Liver (tissue), 9 donors: ENCODE data around the gene SERPINE2. TPM values are rescaled to one million over a fixed set of nuclear protein-coding genes. Genes with fewer than 3 reads are reported as not detected.

Experiments used
- DNase-seq: peaks from one replicate; pipeline ENCODE4 v3.0.0-alpha.2; 2017; ENCODE audit warnings: low spot score
- H3K27ac ChIP-seq, 2 donors: one replicate each; pipeline ENCODE4 v1.7.0; 2013; ENCODE audit warnings: inconsistent platforms in 2 of 2, low read length in 2 of 2, control low read depth in 1 of 2, low read depth in 1 of 2, mild to moderate bottlenecking in 1 of 2
- H3K27me3 ChIP-seq, 4 donors: one replicate each; pipeline versions ENCODE4 v1.6.1 to v1.7.0; 2013; ENCODE audit warnings: low read length in 3 of 4, inconsistent platforms in 1 of 4, mild to moderate bottlenecking in 1 of 4, moderate library complexity in 1 of 4; ENCODE audit not compliant: control insufficient read depth in 4 of 4, insufficient read depth in 4 of 4
- H3K36me3 ChIP-seq, 4 donors: one replicate each; pipeline versions ENCODE4 v1.6.1 to v1.7.0; 2013; ENCODE audit warnings: low read length in 3 of 4, mild to moderate bottlenecking in 3 of 4, low read depth in 1 of 4, moderate library complexity in 1 of 4; ENCODE audit not compliant: control insufficient read depth in 4 of 4, insufficient read depth in 3 of 4
- H3K4me1 ChIP-seq, 4 donors: one replicate each; pipeline versions ENCODE4 v1.6.1 to v1.7.0; 2013; ENCODE audit warnings: low read length in 3 of 4, mild to moderate bottlenecking in 3 of 4, moderate library complexity in 1 of 4; ENCODE audit not compliant: control insufficient read depth in 4 of 4, insufficient read depth in 4 of 4
- H3K4me3 ChIP-seq, 3 donors: one replicate each; pipeline versions ENCODE4 v1.6.1 to v1.7.0; 2013; ENCODE audit warnings: low read length in 3 of 3, control low read depth in 1 of 3, low read depth in 1 of 3, mild to moderate bottlenecking in 1 of 3
- H3K9ac ChIP-seq, 2 donors: one replicate each; pipeline ENCODE4 v1.7.0; 2013; ENCODE audit warnings: low read length in 2 of 2, mild to moderate bottlenecking in 2 of 2, moderate library complexity in 2 of 2, control low read depth in 1 of 2, low read depth in 1 of 2
- H3K9me3 ChIP-seq, 4 donors: one replicate each; pipeline versions ENCODE4 v1.6.1 to v1.7.0; 2013; ENCODE audit warnings: low read length in 3 of 4; ENCODE audit not compliant: control insufficient read depth in 4 of 4
- EGR1 ChIP-seq, 2 donors: IDR thresholded peaks; 2 replicates each; pipeline ENCODE4 v1.6.1; 2016 to 2018; ENCODE audit warnings: antibody characterized with exemption in 2 of 2, low read depth in 2 of 2
- FOXA1 ChIP-seq: IDR thresholded peaks from 2 replicates; pipeline ENCODE4 v1.6.1; 2016; ENCODE audit warnings: antibody characterized with exemption
- FOXA2 ChIP-seq: IDR thresholded peaks from 2 replicates; pipeline ENCODE4 v1.6.1; 2016; ENCODE audit warnings: antibody characterized with exemption
- GABPA ChIP-seq, 2 donors: IDR thresholded peaks in 1 of 2; conservative IDR thresholded peaks in 1 of 2; 2 replicates each; pipeline ENCODE4 v1.6.1; 2016; ENCODE audit warnings: antibody characterized with exemption in 2 of 2, mild to moderate bottlenecking in 1 of 2, moderate library complexity in 1 of 2
- HNF4A ChIP-seq, 2 donors: conservative IDR thresholded peaks; 2 replicates each; pipeline ENCODE4 v1.6.1; 2016; ENCODE audit warnings: antibody characterized with exemption in 2 of 2, mild to moderate bottlenecking in 2 of 2
- HNF4G ChIP-seq: IDR thresholded peaks from 2 replicates; pipeline ENCODE4 v1.6.1; 2016; ENCODE audit warnings: antibody characterized with exemption
- JUND ChIP-seq, 2 donors: IDR thresholded peaks; 2 replicates each; pipeline ENCODE4 v1.6.1; 2016; ENCODE audit warnings: antibody characterized with exemption in 2 of 2
- NR2F2 ChIP-seq: IDR thresholded peaks from 2 replicates; pipeline ENCODE4 v1.6.1; 2016; ENCODE audit warnings: antibody characterized with exemption
- RAD21 ChIP-seq, 2 donors: IDR thresholded peaks; 2 replicates each; pipeline ENCODE4 v1.6.1; 2016; ENCODE audit warnings: antibody characterized with exemption in 2 of 2, mild to moderate bottlenecking in 2 of 2
- RXRA ChIP-seq, 2 donors: IDR thresholded peaks; 2 replicates each; pipeline ENCODE4 v1.6.1; 2017 to 2018; ENCODE audit warnings: antibody characterized with exemption in 2 of 2, mild to moderate bottlenecking in 1 of 2
- SP1 ChIP-seq: IDR thresholded peaks from 2 replicates; pipeline ENCODE4 v1.6.1; 2018; ENCODE audit warnings: antibody characterized with exemption, mild to moderate bottlenecking
- YY1 ChIP-seq: IDR thresholded peaks from 2 replicates; pipeline ENCODE4 v1.6.1; 2016; ENCODE audit warnings: antibody characterized with exemption, mild to moderate bottlenecking
- WGBS: extraction: QIAGEN DNeasy Blood & Tissue Kit; methylation state at CpG from one replicate; pipeline ENCODE4 v1.1.7; 2013; 5-methylcytosine and 5-hydroxymethylcytosine counted together
- polyA plus RNA-seq, 2 donors: library from polyadenylated mRNA; stranded (reverse) in 1 of 2; unstranded in 1 of 2; fragments of 200-250 nt in 1 of 2; fragments of >200 nt in 1 of 2; fragmentation: Nextera tagmentation in 1 of 2; extraction: Ambion mirVana in 1 of 2; gene quantifications; one replicate each; pipeline versions ENCODE4 v1.2.1 to v1.2.3, GENCODE V29; 2013 to 2015
- total RNA-seq, 2 donors: library from RNA; depleted of rRNA; stranded (reverse); fragments of >200 nt; gene quantifications; one replicate each; pipeline ENCODE4 v1.2.3, GENCODE V29; 2014
- TF ChIP-seq, protein P1 (sequence below): IDR thresholded peaks from 2 replicates; pipeline ENCODE4 v1.6.1; 2016; ENCODE audit warnings: antibody characterized with exemption
- TF ChIP-seq, protein P2 (sequence below): IDR thresholded peaks from 2 replicates; pipeline ENCODE4 v1.6.1; 2016; ENCODE audit warnings: antibody characterized with exemption, mild to moderate bottlenecking
- TF ChIP-seq, protein P3 (sequence below): IDR thresholded peaks from 2 replicates; pipeline ENCODE4 v1.6.1; 2016; ENCODE audit warnings: antibody characterized with exemption
- TF ChIP-seq, protein P4 (sequence below): IDR thresholded peaks from 2 replicates; pipeline ENCODE4 v1.6.1; 2016; ENCODE audit warnings: antibody characterized with exemption
- TF ChIP-seq, protein P5 (sequence below): fragments of 150-350 bp; IDR thresholded peaks from 2 replicates; pipeline ENCODE4 v1.5.1; 2017; ENCODE audit warnings: improper control_type of control experiment, low read depth, low read length; ENCODE audit not compliant: missing input control
- donor health status: healthy.
- donor health status: healthy.
- donor health status: healthy.
- donor health status: healthy.
- donor health status: healthy.

Gene SERPINE2
- total and polyA plus RNA-seq, 4 donors: 0.92 to 4.8 (median 2.3) TPM

DNA sequence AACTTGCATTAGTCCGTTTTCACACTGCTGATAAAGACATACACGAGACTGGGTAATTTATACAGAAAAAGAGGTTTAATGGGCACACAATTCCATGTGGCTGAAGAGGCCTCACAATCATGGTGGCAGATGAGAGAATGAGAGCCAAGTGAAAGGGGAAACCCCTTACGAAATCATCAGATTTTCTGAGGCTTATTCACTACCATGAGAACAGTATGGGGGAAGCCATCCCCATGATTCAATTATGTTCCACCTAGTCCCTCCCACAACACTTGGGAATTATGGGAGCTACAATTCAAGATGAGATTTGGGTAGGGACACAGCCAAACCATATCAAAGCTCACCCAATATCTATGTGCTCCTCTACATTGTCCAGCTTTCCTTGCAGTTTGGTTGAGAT, 16.0 kb upstream of the SERPINE2 start:
- H3K9me3 ChIP-seq: peaks cover 0 to 2% (median 2%) of the 10 kb centered on the region in 4 donors
- no peaks in the 10 kb centered on the region for H3K4me1 ChIP-seq
- WGBS: 83% methylated on average over 3 of the region's 3 CpGs
- no peak overlapping the region for H3K4me3 ChIP-seq
- H3K36me3 ChIP-seq: no peaks in the 10 kb centered on the region
- no peak overlapping the region for H3K9ac ChIP-seq
- no peak for DNase-seq
- no peak overlapping the region for H3K27ac ChIP-seq
- TF ChIP-seq GABPA (IDR thresholded peaks at IDR 0.05 in 1 of 2, conservative IDR thresholded peaks at IDR 0.05 in 1 of 2): no peak
- TF ChIP-seq, protein P1, sequence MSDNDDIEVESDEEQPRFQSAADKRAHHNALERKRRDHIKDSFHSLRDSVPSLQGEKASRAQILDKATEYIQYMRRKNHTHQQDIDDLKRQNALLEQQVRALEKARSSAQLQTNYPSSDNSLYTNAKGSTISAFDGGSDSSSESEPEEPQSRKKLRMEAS: no peak
- TF ChIP-seq, protein P2, sequence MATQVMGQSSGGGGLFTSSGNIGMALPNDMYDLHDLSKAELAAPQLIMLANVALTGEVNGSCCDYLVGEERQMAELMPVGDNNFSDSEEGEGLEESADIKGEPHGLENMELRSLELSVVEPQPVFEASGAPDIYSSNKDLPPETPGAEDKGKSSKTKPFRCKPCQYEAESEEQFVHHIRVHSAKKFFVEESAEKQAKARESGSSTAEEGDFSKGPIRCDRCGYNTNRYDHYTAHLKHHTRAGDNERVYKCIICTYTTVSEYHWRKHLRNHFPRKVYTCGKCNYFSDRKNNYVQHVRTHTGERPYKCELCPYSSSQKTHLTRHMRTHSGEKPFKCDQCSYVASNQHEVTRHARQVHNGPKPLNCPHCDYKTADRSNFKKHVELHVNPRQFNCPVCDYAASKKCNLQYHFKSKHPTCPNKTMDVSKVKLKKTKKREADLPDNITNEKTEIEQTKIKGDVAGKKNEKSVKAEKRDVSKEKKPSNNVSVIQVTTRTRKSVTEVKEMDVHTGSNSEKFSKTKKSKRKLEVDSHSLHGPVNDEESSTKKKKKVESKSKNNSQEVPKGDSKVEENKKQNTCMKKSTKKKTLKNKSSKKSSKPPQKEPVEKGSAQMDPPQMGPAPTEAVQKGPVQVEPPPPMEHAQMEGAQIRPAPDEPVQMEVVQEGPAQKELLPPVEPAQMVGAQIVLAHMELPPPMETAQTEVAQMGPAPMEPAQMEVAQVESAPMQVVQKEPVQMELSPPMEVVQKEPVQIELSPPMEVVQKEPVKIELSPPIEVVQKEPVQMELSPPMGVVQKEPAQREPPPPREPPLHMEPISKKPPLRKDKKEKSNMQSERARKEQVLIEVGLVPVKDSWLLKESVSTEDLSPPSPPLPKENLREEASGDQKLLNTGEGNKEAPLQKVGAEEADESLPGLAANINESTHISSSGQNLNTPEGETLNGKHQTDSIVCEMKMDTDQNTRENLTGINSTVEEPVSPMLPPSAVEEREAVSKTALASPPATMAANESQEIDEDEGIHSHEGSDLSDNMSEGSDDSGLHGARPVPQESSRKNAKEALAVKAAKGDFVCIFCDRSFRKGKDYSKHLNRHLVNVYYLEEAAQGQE: no peak
- no peak for TF ChIP-seq FOXA1
- TF ChIP-seq, protein P3, sequence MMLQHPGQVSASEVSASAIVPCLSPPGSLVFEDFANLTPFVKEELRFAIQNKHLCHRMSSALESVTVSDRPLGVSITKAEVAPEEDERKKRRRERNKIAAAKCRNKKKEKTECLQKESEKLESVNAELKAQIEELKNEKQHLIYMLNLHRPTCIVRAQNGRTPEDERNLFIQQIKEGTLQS: no peak
- TF ChIP-seq EGR1 (IDR thresholded peaks at IDR 0.05; ENCODE audit: low read depth in 2 of 2): no peak
- TF ChIP-seq RAD21 (IDR thresholded peaks at IDR 0.05): no peak
- TF ChIP-seq SP1: no peak
- TF ChIP-seq, protein P4, sequence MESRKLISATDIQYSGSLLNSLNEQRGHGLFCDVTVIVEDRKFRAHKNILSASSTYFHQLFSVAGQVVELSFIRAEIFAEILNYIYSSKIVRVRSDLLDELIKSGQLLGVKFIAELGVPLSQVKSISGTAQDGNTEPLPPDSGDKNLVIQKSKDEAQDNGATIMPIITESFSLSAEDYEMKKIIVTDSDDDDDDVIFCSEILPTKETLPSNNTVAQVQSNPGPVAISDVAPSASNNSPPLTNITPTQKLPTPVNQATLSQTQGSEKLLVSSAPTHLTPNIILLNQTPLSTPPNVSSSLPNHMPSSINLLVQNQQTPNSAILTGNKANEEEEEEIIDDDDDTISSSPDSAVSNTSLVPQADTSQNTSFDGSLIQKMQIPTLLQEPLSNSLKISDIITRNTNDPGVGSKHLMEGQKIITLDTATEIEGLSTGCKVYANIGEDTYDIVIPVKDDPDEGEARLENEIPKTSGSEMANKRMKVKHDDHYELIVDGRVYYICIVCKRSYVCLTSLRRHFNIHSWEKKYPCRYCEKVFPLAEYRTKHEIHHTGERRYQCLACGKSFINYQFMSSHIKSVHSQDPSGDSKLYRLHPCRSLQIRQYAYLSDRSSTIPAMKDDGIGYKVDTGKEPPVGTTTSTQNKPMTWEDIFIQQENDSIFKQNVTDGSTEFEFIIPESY: no peak
- no peak for TF ChIP-seq NR2F2
- TF ChIP-seq YY1: no peak
- TF ChIP-seq, protein P5, sequence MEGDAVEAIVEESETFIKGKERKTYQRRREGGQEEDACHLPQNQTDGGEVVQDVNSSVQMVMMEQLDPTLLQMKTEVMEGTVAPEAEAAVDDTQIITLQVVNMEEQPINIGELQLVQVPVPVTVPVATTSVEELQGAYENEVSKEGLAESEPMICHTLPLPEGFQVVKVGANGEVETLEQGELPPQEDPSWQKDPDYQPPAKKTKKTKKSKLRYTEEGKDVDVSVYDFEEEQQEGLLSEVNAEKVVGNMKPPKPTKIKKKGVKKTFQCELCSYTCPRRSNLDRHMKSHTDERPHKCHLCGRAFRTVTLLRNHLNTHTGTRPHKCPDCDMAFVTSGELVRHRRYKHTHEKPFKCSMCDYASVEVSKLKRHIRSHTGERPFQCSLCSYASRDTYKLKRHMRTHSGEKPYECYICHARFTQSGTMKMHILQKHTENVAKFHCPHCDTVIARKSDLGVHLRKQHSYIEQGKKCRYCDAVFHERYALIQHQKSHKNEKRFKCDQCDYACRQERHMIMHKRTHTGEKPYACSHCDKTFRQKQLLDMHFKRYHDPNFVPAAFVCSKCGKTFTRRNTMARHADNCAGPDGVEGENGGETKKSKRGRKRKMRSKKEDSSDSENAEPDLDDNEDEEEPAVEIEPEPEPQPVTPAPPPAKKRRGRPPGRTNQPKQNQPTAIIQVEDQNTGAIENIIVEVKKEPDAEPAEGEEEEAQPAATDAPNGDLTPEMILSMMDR: no peak
- TF ChIP-seq JUND (IDR thresholded peaks at IDR 0.05): no peak
- TF ChIP-seq RXRA (IDR thresholded peaks at IDR 0.05): no peak
- no peak for TF ChIP-seq HNF4A (conservative IDR thresholded peaks at IDR 0.05)
- TF ChIP-seq HNF4G: no peak
- no peak for TF ChIP-seq FOXA2
- H3K27me3 ChIP-seq: peaks cover 0 to 2% (median 0%) of the 10 kb centered on the region in 4 donors

DNA sequence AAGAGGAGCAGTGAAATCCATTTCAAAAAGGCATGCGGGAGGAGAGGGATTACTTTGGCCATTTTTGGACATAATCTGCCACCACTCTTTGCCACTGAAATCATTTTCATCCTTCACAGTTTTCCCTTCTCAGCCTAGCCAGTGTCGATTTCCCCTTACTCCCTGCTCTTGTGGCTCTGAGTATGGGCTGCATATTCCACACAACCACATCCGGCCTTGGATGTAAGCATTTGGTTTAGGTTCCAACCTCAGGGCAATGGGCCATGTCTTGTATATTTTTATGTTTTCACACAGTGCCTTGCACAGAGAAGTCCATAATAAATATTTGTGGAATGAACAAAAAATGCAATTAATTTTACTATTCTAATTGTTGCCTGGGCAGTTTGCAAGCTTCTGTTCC, 7.7 kb upstream of the SERPINE2 start:
- Histone ChIP-seq H3K27me3 (no peaks in the 10 kb centered on the region), H3K9me3 (no peaks in the 10 kb centered on the region), H3K36me3 (no peaks in the 10 kb centered on the region), H3K4me1 (no peaks in the 10 kb centered on the region), H3K4me3 (no peak overlapping the region), H3K9ac (no peak overlapping the region), H3K27ac (no peak overlapping the region)
- no peak for DNase-seq
- WGBS: 87% methylated on average over 3 of the region's 3 CpGs
- TF ChIP-seq, protein P5: no peak
- no peak for TF ChIP-seq RAD21 (IDR thresholded peaks at IDR 0.05)
- no peak for TF ChIP-seq GABPA (IDR thresholded peaks at IDR 0.05 in 1 of 2, conservative IDR thresholded peaks at IDR 0.05 in 1 of 2)
- TF ChIP-seq RXRA (IDR thresholded peaks at IDR 0.05): no peak
- TF ChIP-seq JUND (IDR thresholded peaks at IDR 0.05): no peak
- TF ChIP-seq HNF4A (conservative IDR thresholded peaks at IDR 0.05): no peak
- TF ChIP-seq, protein P3: no peak
- no peak for TF ChIP-seq SP1
- TF ChIP-seq, protein P2: no peak
- no peak for TF ChIP-seq FOXA2
